Measurements from ENCODE around the gene CHAMP1.
"Not testable (repeated sequence)": the region's sequence is repeated elsewhere in the genome, so short reads cannot be mapped to it uniquely, and the experiment has no call there.

GRCh38 chr13:114347256-114347655 lies 33.0 kb downstream of the CHAMP1 start:
- not testable (repeated sequence) for TF ChIP-seq CTCF (conservative IDR thresholded peaks at IDR 0.05); ZFX (IDR thresholded peaks at IDR 0.05)

All from C4-2B (cell line).